ENCODE results near the gene HECTD3.
A peak's percentile ranks its signal among the peaks of the same experiment; 100 is the strongest.

Gene HECTD3

GRCh38 chr1:45033356-45033755 lies 22.2 kb upstream of the HECTD3 start:
- no peaks in the 10 kb centered on the region for H3K4me1 ChIP-seq (ENCODE audit: control insufficient read depth, insufficient read depth, low read length)
- peaks cover 4% of the 10 kb centered on the region for H3K36me3 ChIP-seq (ENCODE audit: control insufficient read depth, insufficient read depth, low read length)
- H3K27ac ChIP-seq (ENCODE audit: low read depth, low read length) = no peak overlapping the region
- H3K4me3 ChIP-seq (ENCODE audit: low read length) = no peak overlapping the region
- no peaks in the 10 kb centered on the region for H3K27me3 ChIP-seq (ENCODE audit: control insufficient read depth, insufficient read depth, low read length)
- H3K9ac ChIP-seq (ENCODE audit: low read length) = no peak overlapping the region

- Histone ChIP-seq H3K4me3 (ENCODE audit: low read length) (no peak overlapping the region), H3K4me1 (ENCODE audit: control insufficient read depth, insufficient read depth, low read length) (no peaks in the 10 kb centered on the region), H3K36me3 (ENCODE audit: control insufficient read depth, insufficient read depth, low read length) (peaks cover 4% of the 10 kb centered on the region), H3K27me3 (ENCODE audit: control insufficient read depth, insufficient read depth, low read length) (no peaks in the 10 kb centered on the region), H3K9ac (ENCODE audit: low read length) (no peak overlapping the region), H3K27ac (ENCODE audit: low read depth, low read length) (no peak overlapping the region)
Observed at GRCh38 chr1:45032837-45033236, 21.7 kb upstream of the HECTD3 start.

GRCh38 chr1:45026446-45026845 lies 15.3 kb upstream of the HECTD3 start:
- no peak overlapping the region for H3K4me3 ChIP-seq (ENCODE audit: low read length)
- no peak overlapping the region for H3K27ac ChIP-seq (ENCODE audit: low read depth, low read length)
- no peak overlapping the region for H3K9ac ChIP-seq (ENCODE audit: low read length)
- H3K27me3 ChIP-seq (ENCODE audit: control insufficient read depth, insufficient read depth, low read length) = no peaks in the 10 kb centered on the region
- H3K4me1 ChIP-seq (ENCODE audit: control insufficient read depth, insufficient read depth, low read length) = no peaks in the 10 kb centered on the region
- H3K36me3 ChIP-seq (ENCODE audit: control insufficient read depth, insufficient read depth, low read length) = no peaks in the 10 kb centered on the region

GRCh38 chr1:45023663-45024062 lies 12.5 kb upstream of the HECTD3 start:
- no peaks in the 10 kb centered on the region for H3K27me3 ChIP-seq (ENCODE audit: control insufficient read depth, insufficient read depth, low read length)
- H3K27ac ChIP-seq (ENCODE audit: low read depth, low read length) = no peak overlapping the region
- no peak overlapping the region for H3K9ac ChIP-seq (ENCODE audit: low read length)
- no peaks in the 10 kb centered on the region for H3K36me3 ChIP-seq (ENCODE audit: control insufficient read depth, insufficient read depth, low read length)
- H3K4me1 ChIP-seq (ENCODE audit: control insufficient read depth, insufficient read depth, low read length) = no peaks in the 10 kb centered on the region
- H3K4me3 ChIP-seq (ENCODE audit: low read length) = no peak overlapping the region

GRCh38 chr1:45018599-45019230 lies 7.6 kb upstream of the HECTD3 start:
- no peak overlapping the region for H3K4me3 ChIP-seq (ENCODE audit: low read length)
- H3K9ac ChIP-seq (ENCODE audit: low read length) = no peak overlapping the region

GRCh38 chr1:45016767-45017166 lies 5.6 kb upstream of the HECTD3 start:
- no peak overlapping the region for H3K9ac ChIP-seq (ENCODE audit: low read length)
- peaks cover 10% of the 10 kb centered on the region for H3K36me3 ChIP-seq (ENCODE audit: control insufficient read depth, insufficient read depth, low read length)

More at GRCh38 chr1:45018599-45019230, 7.6 kb upstream of the HECTD3 start:
- peaks cover 9% of the 10 kb centered on the region for H3K4me1 ChIP-seq (ENCODE audit: control insufficient read depth, insufficient read depth, low read length)
- peaks cover 10% of the 10 kb centered on the region for H3K36me3 ChIP-seq (ENCODE audit: control insufficient read depth, insufficient read depth, low read length)
- no peaks in the 10 kb centered on the region for H3K27me3 ChIP-seq (ENCODE audit: control insufficient read depth, insufficient read depth, low read length)
- no peak overlapping the region for H3K27ac ChIP-seq (ENCODE audit: low read depth, low read length)

GRCh38 chr1:45016090-45016697 lies 5.1 kb upstream of the HECTD3 start:
- no peak overlapping the region for H3K4me3 ChIP-seq (ENCODE audit: low read length)
- peaks cover 18% of the 10 kb centered on the region for H3K4me1 ChIP-seq (ENCODE audit: control insufficient read depth, insufficient read depth, low read length)
- H3K27ac ChIP-seq (ENCODE audit: low read depth, low read length) = no peak overlapping the region
- H3K9ac ChIP-seq (ENCODE audit: low read length) = no peak overlapping the region
- H3K27me3 ChIP-seq (ENCODE audit: control insufficient read depth, insufficient read depth, low read length) = no peaks in the 10 kb centered on the region
- peaks cover 10% of the 10 kb centered on the region for H3K36me3 ChIP-seq (ENCODE audit: control insufficient read depth, insufficient read depth, low read length)

More at GRCh38 chr1:45016767-45017166, 5.6 kb upstream of the HECTD3 start:
- Histone ChIP-seq H3K27me3 (ENCODE audit: control insufficient read depth, insufficient read depth, low read length) (no peaks in the 10 kb centered on the region), H3K27ac (ENCODE audit: low read depth, low read length) (no peak overlapping the region), H3K4me3 (ENCODE audit: low read length) (no peak overlapping the region), H3K4me1 (ENCODE audit: control insufficient read depth, insufficient read depth, low read length) (peaks cover 13% of the 10 kb centered on the region)

- Histone ChIP-seq H3K4me3 (ENCODE audit: low read length) (no peak overlapping the region), H3K9ac (ENCODE audit: low read length) (no peak overlapping the region), H3K27ac (ENCODE audit: low read depth, low read length) (no peak overlapping the region), H3K4me1 (ENCODE audit: control insufficient read depth, insufficient read depth, low read length) (peaks cover 18% of the 10 kb centered on the region), H3K36me3 (ENCODE audit: control insufficient read depth, insufficient read depth, low read length) (peaks cover 10% of the 10 kb centered on the region), H3K27me3 (ENCODE audit: control insufficient read depth, insufficient read depth, low read length) (no peaks in the 10 kb centered on the region)
Observed at GRCh38 chr1:45015683-45016082, 4.6 kb upstream of the HECTD3 start.

GRCh38 chr1:45014321-45015028 lies 3.4 kb upstream of the HECTD3 start:
- Histone ChIP-seq H3K9ac (ENCODE audit: low read length) (no peak overlapping the region), H3K27ac (ENCODE audit: low read depth, low read length) (peak overlapping the region; percentile 58)

GRCh38 chr1:45013551-45014209 lies 2.6 kb upstream of the HECTD3 start:
- Histone ChIP-seq H3K27ac (ENCODE audit: low read depth, low read length) (no peak overlapping the region), H3K36me3 (ENCODE audit: control insufficient read depth, insufficient read depth, low read length) (peaks cover 19% of the 10 kb centered on the region), H3K27me3 (ENCODE audit: control insufficient read depth, insufficient read depth, low read length) (no peaks in the 10 kb centered on the region), H3K4me3 (ENCODE audit: low read length) (peak overlapping the region; percentile 5), H3K4me1 (ENCODE audit: control insufficient read depth, insufficient read depth, low read length) (peaks cover 28% of the 10 kb centered on the region), H3K9ac (ENCODE audit: low read length) (no peak overlapping the region)

More at GRCh38 chr1:45014321-45015028, 3.4 kb upstream of the HECTD3 start:
- Histone ChIP-seq H3K36me3 (ENCODE audit: control insufficient read depth, insufficient read depth, low read length) (peaks cover 11% of the 10 kb centered on the region), H3K4me1 (ENCODE audit: control insufficient read depth, insufficient read depth, low read length) (peaks cover 27% of the 10 kb centered on the region), H3K4me3 (ENCODE audit: low read length) (peak overlapping the region; percentile 30), H3K27me3 (ENCODE audit: control insufficient read depth, insufficient read depth, low read length) (no peaks in the 10 kb centered on the region)

GRCh38 chr1:45012639-45013278 lies 1.6 kb upstream of the HECTD3 start:
- Histone ChIP-seq H3K4me3 (ENCODE audit: low read length) (peak overlapping the region; percentile 91), H3K4me1 (ENCODE audit: control insufficient read depth, insufficient read depth, low read length) (peaks cover 28% of the 10 kb centered on the region), H3K27ac (ENCODE audit: low read depth, low read length) (peak overlapping the region; percentile 84), H3K27me3 (ENCODE audit: control insufficient read depth, insufficient read depth, low read length) (no peaks in the 10 kb centered on the region), H3K36me3 (ENCODE audit: control insufficient read depth, insufficient read depth, low read length) (peaks cover 28% of the 10 kb centered on the region), H3K9ac (ENCODE audit: low read length) (peak overlapping the region; percentile 54)

Data from rectal smooth muscle tissue (tissue), 1 donor.